ENCODE data around the gene CDH4.

Gene CDH4

DNA sequence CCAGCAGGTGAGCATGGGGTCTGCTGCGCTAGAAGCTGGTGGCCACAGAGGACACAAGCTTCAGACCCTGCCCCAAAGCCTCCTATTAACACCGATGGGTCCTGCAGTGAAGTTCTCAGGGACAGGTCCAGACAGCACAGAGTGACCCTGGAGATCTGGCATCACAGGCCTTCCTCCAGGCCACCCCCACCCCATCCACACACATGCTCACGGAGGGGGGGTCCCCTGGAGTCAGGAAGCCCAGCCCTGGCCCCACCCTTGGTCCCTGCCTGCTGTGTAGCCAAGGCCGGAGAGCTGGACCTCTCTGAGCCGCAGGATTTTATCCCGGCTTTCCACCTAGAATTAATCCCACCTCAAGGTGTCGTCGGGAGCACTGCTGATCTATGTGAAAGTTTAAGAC, 646.3 kb downstream of the CDH4 start:
- in situ Hi-C loops (cut with MboI; ENCODE audit: low sequenced_read_pairs, unreplicated experiment): no loop called here
- no peak for DNase-seq (ENCODE audit: low spot score)
- TF ChIP-seq, protein P1, sequence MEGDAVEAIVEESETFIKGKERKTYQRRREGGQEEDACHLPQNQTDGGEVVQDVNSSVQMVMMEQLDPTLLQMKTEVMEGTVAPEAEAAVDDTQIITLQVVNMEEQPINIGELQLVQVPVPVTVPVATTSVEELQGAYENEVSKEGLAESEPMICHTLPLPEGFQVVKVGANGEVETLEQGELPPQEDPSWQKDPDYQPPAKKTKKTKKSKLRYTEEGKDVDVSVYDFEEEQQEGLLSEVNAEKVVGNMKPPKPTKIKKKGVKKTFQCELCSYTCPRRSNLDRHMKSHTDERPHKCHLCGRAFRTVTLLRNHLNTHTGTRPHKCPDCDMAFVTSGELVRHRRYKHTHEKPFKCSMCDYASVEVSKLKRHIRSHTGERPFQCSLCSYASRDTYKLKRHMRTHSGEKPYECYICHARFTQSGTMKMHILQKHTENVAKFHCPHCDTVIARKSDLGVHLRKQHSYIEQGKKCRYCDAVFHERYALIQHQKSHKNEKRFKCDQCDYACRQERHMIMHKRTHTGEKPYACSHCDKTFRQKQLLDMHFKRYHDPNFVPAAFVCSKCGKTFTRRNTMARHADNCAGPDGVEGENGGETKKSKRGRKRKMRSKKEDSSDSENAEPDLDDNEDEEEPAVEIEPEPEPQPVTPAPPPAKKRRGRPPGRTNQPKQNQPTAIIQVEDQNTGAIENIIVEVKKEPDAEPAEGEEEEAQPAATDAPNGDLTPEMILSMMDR (IDR thresholded peaks at IDR 0.05; ENCODE audit: borderline replicate concordance, control extremely low read depth, extremely low read depth, insufficient read depth, missing control alignments): no peak

DNA sequence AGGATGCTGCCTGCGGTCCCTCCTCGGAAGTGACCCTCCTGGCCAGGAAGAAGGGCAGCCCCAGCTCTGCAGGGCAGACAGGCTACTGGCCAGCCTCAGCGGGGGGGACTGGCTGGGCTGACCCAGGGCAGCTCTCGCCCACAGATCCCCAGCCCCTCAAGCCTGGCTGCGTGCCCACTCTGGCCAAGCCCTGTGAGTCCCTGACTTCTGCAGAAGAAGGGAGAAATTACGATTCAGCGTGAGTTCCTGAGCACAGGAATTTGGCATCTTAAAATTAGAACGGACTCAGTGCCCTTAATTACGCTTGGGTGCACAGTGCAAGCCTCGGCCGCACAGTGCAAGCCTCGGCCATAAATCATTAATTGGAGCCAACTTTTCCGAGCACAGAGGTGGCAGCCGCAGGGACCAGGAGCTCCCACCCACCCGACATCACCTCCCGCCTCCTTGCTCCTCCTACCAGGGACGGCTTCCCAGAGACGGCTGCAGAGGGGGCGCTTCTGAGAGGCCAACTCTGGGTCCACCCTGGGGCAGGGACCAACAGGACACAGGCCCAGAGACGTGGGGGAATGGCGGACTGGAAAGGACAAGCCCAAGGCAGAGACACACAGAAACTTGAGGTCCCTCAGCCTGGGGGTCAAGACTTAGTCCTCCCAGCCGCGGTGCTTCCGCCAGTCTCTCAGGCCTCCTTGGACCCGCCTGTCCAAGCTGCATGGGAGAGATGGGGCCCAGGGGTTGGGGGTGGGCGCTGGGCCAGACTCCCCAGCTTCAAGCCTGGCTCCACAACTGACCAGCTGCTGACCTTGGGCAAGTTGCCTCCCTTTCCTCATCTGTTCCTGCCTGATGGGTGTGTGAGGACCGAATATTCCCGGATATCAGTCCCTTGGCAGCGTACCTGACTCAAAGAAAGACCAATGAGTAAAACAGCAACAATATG, 648.2 kb downstream of the CDH4 start:
- DNase-seq (ENCODE audit: low spot score): no peak
- TF ChIP-seq, protein P1 (IDR thresholded peaks at IDR 0.05; ENCODE audit: borderline replicate concordance, control extremely low read depth, extremely low read depth, insufficient read depth, missing control alignments): no peak
- in situ Hi-C loops (cut with MboI; ENCODE audit: low sequenced_read_pairs, unreplicated experiment): no loop called here

DNA sequence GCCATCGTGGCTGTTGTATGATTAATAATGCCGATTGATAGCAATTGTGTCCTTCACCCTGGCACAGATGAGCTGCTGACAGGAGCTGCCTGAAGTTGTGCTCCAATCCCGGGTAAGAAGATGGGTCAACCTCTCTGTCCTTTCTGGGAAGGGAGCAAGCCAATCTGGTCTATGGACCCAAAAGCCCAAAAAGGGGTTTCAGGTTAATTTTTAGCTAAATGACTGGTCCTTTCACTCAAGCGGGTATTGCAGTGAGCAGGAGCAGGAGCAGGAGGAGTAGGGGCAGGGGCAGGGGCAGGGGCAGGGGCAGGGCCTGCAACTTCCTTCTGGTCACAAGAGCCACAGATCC, 648.9 kb downstream of the CDH4 start:
- in situ Hi-C loops (cut with MboI; ENCODE audit: low sequenced_read_pairs, unreplicated experiment): no loop called here
- DNase-seq (ENCODE audit: low spot score): no peak
- TF ChIP-seq, protein P1 (IDR thresholded peaks at IDR 0.05; ENCODE audit: borderline replicate concordance, control extremely low read depth, extremely low read depth, insufficient read depth, missing control alignments): no peak

DNA sequence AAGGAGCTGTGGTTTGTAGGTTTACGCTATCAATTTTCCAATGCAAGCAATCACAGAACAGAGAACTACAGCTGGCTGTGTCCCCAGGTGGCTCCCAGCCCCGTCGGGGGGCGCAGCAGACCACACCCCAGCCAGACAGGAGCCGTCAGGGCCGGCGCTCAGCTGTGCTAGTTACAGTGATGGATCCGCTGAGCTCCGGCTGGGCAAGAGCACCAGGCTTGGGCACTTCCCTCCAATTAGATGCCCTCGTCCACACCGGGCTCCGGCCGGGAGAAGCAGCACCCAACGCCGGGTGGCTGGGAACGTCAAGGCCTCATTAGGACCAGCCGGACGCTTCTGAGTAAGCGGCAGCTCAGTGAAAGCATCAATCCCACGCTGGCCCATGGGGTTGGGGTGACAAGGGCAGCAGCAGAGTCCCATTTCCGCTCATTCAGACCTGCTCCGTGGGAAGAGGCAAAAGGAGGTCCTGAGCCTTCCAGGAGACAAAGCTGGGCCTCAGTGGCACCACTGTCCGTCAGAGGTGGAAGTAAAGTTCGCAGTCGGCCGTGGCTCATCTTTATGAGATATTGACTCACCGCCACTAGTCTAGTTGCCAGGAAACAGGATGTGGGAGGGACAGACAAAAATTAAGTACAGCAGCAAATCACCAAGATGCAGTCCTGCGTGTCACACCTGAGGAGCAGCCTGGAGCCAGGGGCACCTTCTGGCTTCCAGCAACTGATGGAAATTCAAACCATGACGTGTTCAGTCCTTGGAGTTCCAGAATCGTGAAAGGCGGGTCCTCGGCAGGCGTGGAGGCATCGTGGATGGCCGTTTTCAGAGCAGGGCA, 649.5 kb downstream of the CDH4 start:
- no peak for DNase-seq (ENCODE audit: low spot score)
- TF ChIP-seq, protein P1 (IDR thresholded peaks at IDR 0.05; ENCODE audit: borderline replicate concordance, control extremely low read depth, extremely low read depth, insufficient read depth, missing control alignments): no peak
- in situ Hi-C loops (cut with MboI; ENCODE audit: low sequenced_read_pairs, unreplicated experiment): no loop called here

- TF ChIP-seq, protein P1 (IDR thresholded peaks at IDR 0.05; ENCODE audit: borderline replicate concordance, control extremely low read depth, extremely low read depth, insufficient read depth, missing control alignments): no peak
- DNase-seq (ENCODE audit: low spot score): no peak
- in situ Hi-C loops (cut with MboI; ENCODE audit: low sequenced_read_pairs, unreplicated experiment): no loop called here
Observed at GRCh38 chr20:61902221-61902869, 650.3 kb downstream of the CDH4 start.
